CD14-positive monocyte (primary cell): ENCODE results near the gene TSHZ3. TPM values are rescaled to one million over a fixed set of nuclear protein-coding genes. Genes with fewer than 3 reads are reported as not detected.

Experiments used
- DNase-seq, 3 donors: peaks; one replicate each; pipeline ENCODE4 v3.0.0-alpha.2; 2011 to 2022
- H2AFZ ChIP-seq: 2 replicates; pipeline ENCODE4 v1.6.0; 2012; ENCODE audit warnings: mild to moderate bottlenecking, low read depth, low read length, inconsistent platforms; ENCODE audit not compliant: insufficient read depth, poor library complexity, severe bottlenecking
- H3K27ac ChIP-seq, 2 donors: 1 replicate in 1 of 2; 2 replicates in 1 of 2; pipeline ENCODE4 v1.5.1; 2012 to 2013; ENCODE audit warnings: low read length in 2 of 2, control low read depth in 1 of 2, inconsistent platforms in 1 of 2, low read depth in 1 of 2, mild to moderate bottlenecking in 1 of 2
- H3K27me3 ChIP-seq, 2 donors: one replicate each; pipeline versions ENCODE4 v1.6.0 to v1.6.1; 2011 to 2013; ENCODE audit warnings: low read length in 2 of 2; ENCODE audit not compliant: control insufficient read depth in 2 of 2, insufficient read depth in 2 of 2
- H3K36me3 ChIP-seq, 2 donors: replicated peaks in 1 of 2; 1 replicate in 1 of 2; 2 replicates in 1 of 2; pipeline versions ENCODE4 v1.5.1 to v1.6.1; 2012 to 2013; ENCODE audit warnings: low read length in 2 of 2, control low read depth in 1 of 2, inconsistent platforms in 1 of 2, mild to moderate bottlenecking in 1 of 2; ENCODE audit not compliant: insufficient read depth in 2 of 2, control insufficient read depth in 1 of 2
- H3K4me1 ChIP-seq, 2 donors: 1 replicate in 1 of 2; 2 replicates in 1 of 2; pipeline versions ENCODE4 v1.5.1 to v1.6.1; 2012 to 2013; ENCODE audit warnings: low read length in 2 of 2, control low read depth in 1 of 2, inconsistent platforms in 1 of 2, mild to moderate bottlenecking in 1 of 2, moderate library complexity in 1 of 2; ENCODE audit not compliant: insufficient read depth in 2 of 2, control insufficient read depth in 1 of 2
- H3K4me2 ChIP-seq: replicated peaks from 2 replicates; pipeline ENCODE3; 2012; ENCODE audit warnings: low read length, moderate library complexity, mild to moderate bottlenecking; ENCODE audit not compliant: poor library complexity, severe bottlenecking; ENCODE audit errors: extremely low read depth
- H3K4me3 ChIP-seq, 3 experiments: fragments of 200-600 bp in 1 of 3; sonication (generic) in 1 of 3; replicated peaks in 1 of 3; 1 replicate in 2 of 3; 2 replicates in 1 of 3; pipeline ENCODE4 v1.5.1; 2011 to 2013; ENCODE audit warnings: low read length in 3 of 3, mild to moderate bottlenecking in 3 of 3, control low read depth in 2 of 3, low read depth in 2 of 3, inconsistent platforms in 1 of 3, moderate library complexity in 1 of 3
- H3K79me2 ChIP-seq: 2 replicates; pipeline ENCODE4 v1.6.0; 2012; ENCODE audit warnings: mild to moderate bottlenecking, control low read depth, inconsistent platforms, low read length, moderate library complexity; ENCODE audit not compliant: insufficient read depth
- H3K9ac ChIP-seq: 2 replicates; pipeline ENCODE4 v1.6.0; 2017; ENCODE audit warnings: low read length, mild to moderate bottlenecking; ENCODE audit not compliant: insufficient read depth, poor library complexity, severe bottlenecking
- H3K9me3 ChIP-seq, 2 donors: replicated peaks in 1 of 2; 1 replicate in 1 of 2; 2 replicates in 1 of 2; pipeline versions ENCODE4 v1.5.1 to v1.6.1; 2012 to 2013; ENCODE audit warnings: low read length in 2 of 2, control low read depth in 1 of 2; ENCODE audit not compliant: control insufficient read depth in 1 of 2, insufficient read depth in 1 of 2
- H4K20me1 ChIP-seq: 2 replicates; pipeline ENCODE4 v1.6.0; 2012; ENCODE audit warnings: mild to moderate bottlenecking, low read length, control low read depth, moderate library complexity; ENCODE audit not compliant: insufficient read depth
- H3K27ac Mint-ChIP-seq, 7 donors: one replicate each; pipeline ENCODE4 v1.8.0; 2020; ENCODE audit warnings: mild to moderate bottlenecking in 7 of 7, mixed read lengths in 7 of 7, moderate library complexity in 6 of 7, inconsistent platforms in 2 of 7
- H3K27me3 Mint-ChIP-seq, 3 donors: one replicate each; pipeline ENCODE4 v1.8.0; 2021 to 2022; ENCODE audit warnings: low read depth in 3 of 3, mild to moderate bottlenecking in 3 of 3, mixed read lengths in 3 of 3, moderate library complexity in 3 of 3, inconsistent platforms in 1 of 3
- H3K36me3 Mint-ChIP-seq, 2 donors: one replicate each; pipeline ENCODE4 v1.8.0; 2020; ENCODE audit warnings: mixed read lengths in 2 of 2, inconsistent platforms in 1 of 2, mild to moderate bottlenecking in 1 of 2
- H3K4me1 Mint-ChIP-seq: one replicate; pipeline ENCODE4 v1.8.0; 2020; ENCODE audit warnings: mild to moderate bottlenecking, mixed read lengths
- H3K4me3 Mint-ChIP-seq, 2 donors: one replicate each; pipeline ENCODE4 v1.8.0; 2020; ENCODE audit warnings: mild to moderate bottlenecking in 2 of 2, mixed read lengths in 2 of 2, moderate library complexity in 1 of 2
- H3K9me3 Mint-ChIP-seq, 7 donors: one replicate each; pipeline ENCODE4 v1.8.0; 2020 to 2022; ENCODE audit warnings: mixed read lengths in 7 of 7, mild to moderate bottlenecking in 6 of 7, moderate library complexity in 6 of 7, inconsistent platforms in 2 of 7
- CTCF ChIP-seq: fragments of 200-600 bp; IDR thresholded peaks from one replicate; pipeline ENCODE4 v1.8.0; 2022; ENCODE audit warnings: antibody characterized with exemption, mild to moderate bottlenecking
- WGBS: methylation state at CpG from one replicate; pipeline ENCODE4 v1.1.5; 2013; ENCODE audit warnings: missing lambda C conversion rate; ENCODE audit not compliant: insufficient coverage; 5-methylcytosine and 5-hydroxymethylcytosine counted together
- intact Hi-C, 2 donors: fragments of 100-400 bp; cut with micrococcal nuclease; formaldehyde crosslinking; loops; one replicate each; pipeline versions ENCODE4 v1.15.0 to v1.15.1; 2023
- polyA plus RNA-seq, 3 donors: library from polyadenylated mRNA; depleted of rRNA in 1 of 3; unstranded in 2 of 3; stranded (reverse) in 1 of 3; fragments of 300-500 nt in 2 of 3; fragments of >200 nt in 1 of 3; fragmentation: Illumina TruSeq in 2 of 3; gene quantifications; 1 replicate in 2 of 3; 2 replicates in 1 of 3; pipeline ENCODE4 v1.2.3, GENCODE V29; 2012 to 2021

Gene TSHZ3
- polyA plus RNA-seq, 3 donors: 2.3 to 5.8 (median 3.3) TPM

GRCh38 chr19:31266196-31266595 is 83.0 kb downstream of the TSHZ3 start:
- no peak overlapping the region for H2AFZ ChIP-seq
- no peak overlapping the region for H3K4me3 ChIP-seq
- no CpG with 5 or more reads among the region's 4 CpGs for WGBS
- H3K4me2 ChIP-seq: no peak overlapping the region
- H3K27me3 Mint-ChIP-seq: peaks cover 4 to 10% (median 6%) of the 10 kb centered on the region in 3 donors
- no peaks in the 10 kb centered on the region for H4K20me1 ChIP-seq
- H3K27ac Mint-ChIP-seq: peak overlapping the region in 1 of 7 donors; percentile 11
- DNase-seq: no peak
- H3K79me2 ChIP-seq: no peaks in the 10 kb centered on the region
- peaks cover 0 to 3% (median 2%) of the 10 kb centered on the region in 7 donors for H3K9me3 Mint-ChIP-seq
- no peak for TF ChIP-seq CTCF
- peaks cover 7% of the 10 kb centered on the region for H3K4me1 Mint-ChIP-seq
- H3K27me3 ChIP-seq: no peaks in the 10 kb centered on the region
- H3K4me1 ChIP-seq: no peaks in the 10 kb centered on the region
- no peak overlapping the region for H3K4me3 Mint-ChIP-seq
- H3K27ac ChIP-seq: no peak overlapping the region
- intact Hi-C loops: no loop called here
- H3K9ac ChIP-seq: no peak overlapping the region
- no peaks in the 10 kb centered on the region for H3K36me3 Mint-ChIP-seq
- no peaks in the 10 kb centered on the region for H3K9me3 ChIP-seq
- no peaks in the 10 kb centered on the region for H3K36me3 ChIP-seq

- WGBS: 98% methylated on average over 5 of the region's 9 CpGs
- no peaks in the 10 kb centered on the region for H3K36me3 ChIP-seq
- no peak for DNase-seq
- H3K9me3 Mint-ChIP-seq: peaks cover 0 to 3% (median 2%) of the 10 kb centered on the region in 7 donors
- intact Hi-C loops: no loop called here
- H3K4me3 Mint-ChIP-seq: no peak overlapping the region
- H3K9me3 ChIP-seq: no peaks in the 10 kb centered on the region
- H3K4me1 Mint-ChIP-seq: peaks cover 9% of the 10 kb centered on the region
- TF ChIP-seq CTCF: no peak
- H3K27me3 Mint-ChIP-seq: peaks cover 6 to 15% (median 7%) of the 10 kb centered on the region in 3 donors
- no peaks in the 10 kb centered on the region for H4K20me1 ChIP-seq
- H3K27ac ChIP-seq: no peak overlapping the region
- H2AFZ ChIP-seq: no peak overlapping the region
- H3K27ac Mint-ChIP-seq: no peak overlapping the region
- H3K79me2 ChIP-seq: no peaks in the 10 kb centered on the region
- H3K27me3 ChIP-seq: no peaks in the 10 kb centered on the region
- H3K4me3 ChIP-seq: no peak overlapping the region
- no peaks in the 10 kb centered on the region for H3K36me3 Mint-ChIP-seq
- H3K4me1 ChIP-seq: no peaks in the 10 kb centered on the region
- no peak overlapping the region for H3K9ac ChIP-seq
- H3K4me2 ChIP-seq: no peak overlapping the region
Observed at GRCh38 chr19:31264041-31264778, 85.0 kb downstream of the TSHZ3 start.
